Astrocyte (in vitro differentiated cells and primary cell): Measurements from ENCODE around the gene TOR4A. TPM values are rescaled to one million over a fixed set of nuclear protein-coding genes. Genes with fewer than 3 reads are reported as not detected.

Source experiments
- DNase-seq: peaks from one replicate; pipeline ENCODE4 v3.0.0-alpha.2; 2010; ENCODE audit warnings: low read depth
- FAIRE-seq: peaks from 2 replicates; lab custom pipeline; 2011; peaks lifted over from hg19 to GRCh38; lab: Jason Lieb, UNC
- H2AFZ ChIP-seq: 2 replicates; pipeline ENCODE4 v1.6.0; 2012; ENCODE audit warnings: low read depth, low read length, inconsistent platforms
- H3K27ac ChIP-seq: 2 replicates; pipeline ENCODE4 v1.5.1; 2011; ENCODE audit warnings: low read depth, low read length, inconsistent platforms
- H3K27me3 ChIP-seq: 2 replicates; pipeline ENCODE4 v1.6.0; 2011; ENCODE audit warnings: low read length, inconsistent platforms; ENCODE audit not compliant: insufficient read depth
- H3K36me3 ChIP-seq: 2 replicates; pipeline ENCODE4 v1.5.1; 2011; ENCODE audit warnings: low read length, inconsistent platforms; ENCODE audit not compliant: insufficient read depth
- H3K4me1 ChIP-seq: 2 replicates; pipeline ENCODE4 v1.5.1; 2011; ENCODE audit warnings: low read length, inconsistent platforms; ENCODE audit not compliant: insufficient read depth
- H3K4me2 ChIP-seq: 2 replicates; pipeline ENCODE4 v1.6.0; 2012; ENCODE audit warnings: low read length, inconsistent platforms
- H3K4me3 ChIP-seq: 2 replicates; pipeline ENCODE4 v1.5.1; 2011; ENCODE audit warnings: low read depth, mild to moderate bottlenecking, low read length, inconsistent platforms; ENCODE audit not compliant: insufficient read depth
- H3K79me2 ChIP-seq: 2 replicates; pipeline ENCODE4 v1.6.0; 2012; ENCODE audit warnings: mild to moderate bottlenecking, low read length, inconsistent platforms; ENCODE audit not compliant: insufficient read depth
- H3K9ac ChIP-seq: 2 replicates; pipeline ENCODE4 v1.6.0; 2012; ENCODE audit warnings: mild to moderate bottlenecking, low read length, inconsistent platforms
- H3K9me3 ChIP-seq: 2 replicates; pipeline ENCODE4 v1.5.1; 2012; ENCODE audit warnings: low read depth, mild to moderate bottlenecking, low read length, inconsistent platforms; ENCODE audit not compliant: insufficient read depth
- H4K20me1 ChIP-seq: 2 replicates; pipeline ENCODE4 v1.6.0; 2012; ENCODE audit warnings: low read length, inconsistent platforms; ENCODE audit not compliant: insufficient read depth
- H3K27ac Mint-ChIP-seq: one replicate; pipeline ENCODE4 v1.8.0; 2021; ENCODE audit warnings: mild to moderate bottlenecking, mixed read lengths; ENCODE audit not compliant: unreplicated experiment
- H3K27me3 Mint-ChIP-seq: one replicate; pipeline ENCODE4 v1.8.0; 2021; ENCODE audit warnings: low read depth, mixed read lengths; ENCODE audit not compliant: unreplicated experiment
- H3K36me3 Mint-ChIP-seq: one replicate; pipeline ENCODE4 v1.8.0; 2021; ENCODE audit warnings: low read depth, mixed read lengths; ENCODE audit not compliant: unreplicated experiment
- H3K4me1 Mint-ChIP-seq: one replicate; pipeline ENCODE4 v1.8.0; 2021; ENCODE audit warnings: low read depth, mixed read lengths; ENCODE audit not compliant: unreplicated experiment
- H3K4me3 Mint-ChIP-seq: one replicate; pipeline ENCODE4 v1.8.0; 2021; ENCODE audit warnings: mild to moderate bottlenecking, moderate library complexity, mixed read lengths; ENCODE audit not compliant: unreplicated experiment
- H3K9me3 Mint-ChIP-seq: one replicate; pipeline ENCODE4 v1.8.0; 2021; ENCODE audit warnings: mild to moderate bottlenecking, mixed read lengths; ENCODE audit not compliant: unreplicated experiment
- EZH2 ChIP-seq: IDR thresholded peaks from 2 replicates; pipeline ENCODE4 v1.6.1; 2012; ENCODE audit warnings: mild to moderate bottlenecking, low read length, inconsistent platforms; ENCODE audit not compliant: insufficient read depth
- total RNA-seq: library from RNA; stranded (reverse); gene quantifications from 2 replicates; pipeline ENCODE4 v1.2.1, GENCODE V29; 2021
- TF ChIP-seq, protein P1 (sequence below): IDR thresholded peaks from 2 replicates; pipeline ENCODE4 v1.5.1; 2011; ENCODE audit warnings: low read depth, mild to moderate bottlenecking, inconsistent platforms, low read length, moderate library complexity; ENCODE audit not compliant: insufficient read depth

Gene TOR4A
- total RNA-seq, 1 donor from 2014 or later: 11.8 TPM

DNA sequence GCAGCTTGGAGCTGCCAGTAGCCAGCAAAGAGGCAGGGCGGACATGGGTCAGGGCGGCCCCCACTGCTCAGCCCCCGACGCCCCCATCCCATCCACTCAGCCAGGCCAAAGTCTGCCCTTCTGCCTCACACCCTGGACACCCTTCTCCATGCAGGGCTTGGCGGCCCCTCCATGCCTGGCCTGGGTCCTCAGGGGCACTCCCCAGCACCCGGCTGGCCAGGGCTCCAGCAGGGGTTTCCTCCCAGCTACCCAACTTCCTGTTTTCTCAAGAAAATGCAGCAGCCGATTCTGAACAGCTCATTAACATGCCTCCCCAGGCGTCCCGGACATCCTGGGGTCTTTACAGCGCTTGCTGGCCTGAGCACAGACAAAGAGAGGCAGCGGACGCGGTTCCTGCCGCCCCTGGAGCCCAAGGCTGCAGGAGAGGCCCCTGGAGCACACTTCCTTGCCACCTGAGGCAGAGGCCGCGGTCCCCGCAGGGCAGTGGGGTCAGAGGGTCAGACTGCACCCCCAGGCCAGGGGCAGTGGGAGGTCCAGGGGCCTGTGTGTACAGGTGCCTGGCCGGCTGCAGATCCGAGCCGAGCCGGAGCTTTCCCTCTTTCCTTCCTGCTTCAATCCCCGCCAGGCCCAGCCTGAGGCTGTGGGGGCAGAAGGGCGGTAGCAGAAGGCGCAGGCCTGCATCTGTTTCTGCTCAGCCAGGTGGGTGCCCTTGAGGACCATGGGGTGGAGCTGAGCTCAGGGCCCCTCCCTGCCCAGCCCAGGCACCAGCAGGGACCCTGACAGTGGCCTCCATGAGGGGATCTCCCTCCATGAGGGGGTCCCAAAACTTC lies 43.2 kb downstream of the TOR4A start:
- peaks cover 3% of the 10 kb centered on the region for H3K36me3 Mint-ChIP-seq

DNA sequence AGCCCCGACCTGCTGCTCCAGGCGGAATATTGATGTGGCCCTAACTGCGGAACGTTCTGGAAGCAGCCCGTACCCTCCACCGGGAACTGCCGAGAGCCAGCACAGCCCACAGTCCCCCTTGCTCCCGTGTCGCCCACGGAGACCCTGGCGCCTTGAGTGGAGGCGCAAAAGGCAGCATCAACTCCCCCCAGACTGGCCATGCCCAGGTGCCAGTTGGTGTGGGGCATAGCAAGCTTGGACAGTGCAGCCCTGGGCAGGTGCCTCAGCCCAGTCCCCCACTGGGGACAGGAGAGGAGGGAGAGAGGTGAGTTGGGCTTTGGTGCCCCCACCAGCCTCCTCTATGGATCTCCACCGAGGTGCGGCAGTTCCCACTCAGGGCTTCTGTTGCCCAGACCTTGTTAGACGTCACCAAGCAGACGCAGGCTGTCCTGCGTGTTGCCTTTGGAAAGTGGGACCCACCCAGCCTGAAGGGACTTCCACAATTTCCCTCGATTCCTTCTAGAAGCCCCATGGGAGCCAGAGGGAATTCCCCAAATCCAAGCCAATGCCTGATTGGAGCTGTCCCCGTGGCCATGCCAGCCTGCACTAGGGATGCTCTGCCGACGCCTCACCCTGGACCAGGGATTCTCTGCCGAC lies 44.3 kb downstream of the TOR4A start:
- peaks cover 3% of the 10 kb centered on the region for H3K36me3 Mint-ChIP-seq
- H3K27ac Mint-ChIP-seq: no peak overlapping the region

More for the DNA sequence above, 43.2 kb downstream of the TOR4A start:
- no peaks in the 10 kb centered on the region for H3K9me3 ChIP-seq
- DNase-seq: no peak
- no peak overlapping the region for H3K27ac ChIP-seq
- no peak for FAIRE-seq
- no peaks in the 10 kb centered on the region for H3K79me2 ChIP-seq
- no peak overlapping the region for H3K4me3 ChIP-seq
- no peaks in the 10 kb centered on the region for H3K4me1 Mint-ChIP-seq
- H3K36me3 ChIP-seq: no peaks in the 10 kb centered on the region
- H3K4me1 ChIP-seq: peaks cover 7% of the 10 kb centered on the region
- H4K20me1 ChIP-seq: no peaks in the 10 kb centered on the region
- H3K27me3 Mint-ChIP-seq: peaks cover 7% of the 10 kb centered on the region
- no peaks in the 10 kb centered on the region for H3K27me3 ChIP-seq
- no peaks in the 10 kb centered on the region for H3K9me3 Mint-ChIP-seq
- no peak overlapping the region for H3K27ac Mint-ChIP-seq
- H3K4me3 Mint-ChIP-seq: no peak overlapping the region
- TF ChIP-seq EZH2: no peak
- TF ChIP-seq, protein P1, sequence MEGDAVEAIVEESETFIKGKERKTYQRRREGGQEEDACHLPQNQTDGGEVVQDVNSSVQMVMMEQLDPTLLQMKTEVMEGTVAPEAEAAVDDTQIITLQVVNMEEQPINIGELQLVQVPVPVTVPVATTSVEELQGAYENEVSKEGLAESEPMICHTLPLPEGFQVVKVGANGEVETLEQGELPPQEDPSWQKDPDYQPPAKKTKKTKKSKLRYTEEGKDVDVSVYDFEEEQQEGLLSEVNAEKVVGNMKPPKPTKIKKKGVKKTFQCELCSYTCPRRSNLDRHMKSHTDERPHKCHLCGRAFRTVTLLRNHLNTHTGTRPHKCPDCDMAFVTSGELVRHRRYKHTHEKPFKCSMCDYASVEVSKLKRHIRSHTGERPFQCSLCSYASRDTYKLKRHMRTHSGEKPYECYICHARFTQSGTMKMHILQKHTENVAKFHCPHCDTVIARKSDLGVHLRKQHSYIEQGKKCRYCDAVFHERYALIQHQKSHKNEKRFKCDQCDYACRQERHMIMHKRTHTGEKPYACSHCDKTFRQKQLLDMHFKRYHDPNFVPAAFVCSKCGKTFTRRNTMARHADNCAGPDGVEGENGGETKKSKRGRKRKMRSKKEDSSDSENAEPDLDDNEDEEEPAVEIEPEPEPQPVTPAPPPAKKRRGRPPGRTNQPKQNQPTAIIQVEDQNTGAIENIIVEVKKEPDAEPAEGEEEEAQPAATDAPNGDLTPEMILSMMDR: no peak
- H3K4me2 ChIP-seq: no peak overlapping the region
- no peak overlapping the region for H3K9ac ChIP-seq
- H2AFZ ChIP-seq: peak overlapping the region; percentile 56

More for the DNA sequence above, 44.3 kb downstream of the TOR4A start:
- Histone ChIP-seq H3K27ac (no peak overlapping the region), H3K4me3 (no peak overlapping the region), H3K36me3 (no peaks in the 10 kb centered on the region), H4K20me1 (no peaks in the 10 kb centered on the region), H3K9me3 (no peaks in the 10 kb centered on the region), H3K79me2 (no peaks in the 10 kb centered on the region), H2AFZ (no peak overlapping the region), H3K9ac (no peak overlapping the region), H3K4me1 (peaks cover 3% of the 10 kb centered on the region), H3K27me3 (no peaks in the 10 kb centered on the region), H3K4me2 (no peak overlapping the region)
- no peak overlapping the region for H3K4me3 Mint-ChIP-seq
- DNase-seq (no peak), FAIRE-seq (no peak)
- H3K9me3 Mint-ChIP-seq: no peaks in the 10 kb centered on the region
- peaks cover 10% of the 10 kb centered on the region for H3K27me3 Mint-ChIP-seq
- TF ChIP-seq, protein P1: no peak
- TF ChIP-seq EZH2: no peak
- H3K4me1 Mint-ChIP-seq: no peaks in the 10 kb centered on the region
